SK-N-MC (cell line): ENCODE data around the gene FILIP1L.

ENCODE experiments used
- DNase-seq: peaks from one replicate; pipeline ENCODE4 v3.0.0-alpha.2; 2011; ENCODE audit warnings: low read depth, low spot score
- H3K27ac ChIP-seq: fragments of 200-600 bp; sonication (generic); 2 replicates; pipeline ENCODE4 v1.5.1; 2016; ENCODE audit warnings: mixed run types
- H3K36me3 ChIP-seq: fragments of 200-600 bp; sonication (generic); 2 replicates; pipeline ENCODE4 v1.6.1; 2017; ENCODE audit warnings: antibody characterized with exemption, low read length, mixed read lengths; ENCODE audit not compliant: insufficient read depth
- H3K4me3 ChIP-seq: fragments of 200-600 bp; sonication (generic); 2 replicates; pipeline ENCODE4 v1.5.1; 2016
- H3K9ac ChIP-seq: fragments of 200-600 bp; sonication (generic); 2 replicates; pipeline ENCODE4 v1.8.0; 2017; ENCODE audit warnings: mixed run types, mixed read lengths; ENCODE audit not compliant: insufficient read length
- H3K9me3 ChIP-seq: fragments of 200-600 bp; sonication (generic); 2 replicates; pipeline ENCODE4 v1.6.1; 2017; ENCODE audit warnings: low read depth, mild to moderate bottlenecking, antibody characterized with exemption, low read length, moderate library complexity, mixed read lengths
- EZH2 ChIP-seq: fragments of 200-600 bp; sonication (generic); IDR thresholded peaks from one replicate; pipeline ENCODE4 v1.6.1; 2017; ENCODE audit warnings: antibody characterized with exemption
- FOXP2 ChIP-seq: optimal IDR thresholded peaks from 2 replicates; pipeline ENCODE3; 2011; ENCODE audit warnings: mild to moderate bottlenecking, moderate library complexity; ENCODE audit not compliant: insufficient read depth; ENCODE audit errors: extremely low read length, control extremely low read depth
- POLR2AphosphoS5 ChIP-seq: IDR thresholded peaks from 2 replicates; pipeline ENCODE4 v1.6.1; 2012; ENCODE audit warnings: mild to moderate bottlenecking, low read depth, low read length, borderline replicate concordance

FILIP1L gene

GRCh38 chr3:99884484-99884883 is 229.8 kb downstream of the FILIP1L start:
- H3K36me3 ChIP-seq: no peaks in the 10 kb centered on the region
- TF ChIP-seq POLR2AphosphoS5: no peak
- TF ChIP-seq EZH2: no peak
- TF ChIP-seq FOXP2: no peak
- H3K4me3 ChIP-seq: no peak overlapping the region
- no peak overlapping the region for H3K9ac ChIP-seq
- no peak for DNase-seq
- no peaks in the 10 kb centered on the region for H3K9me3 ChIP-seq
- no peak overlapping the region for H3K27ac ChIP-seq

DNA sequence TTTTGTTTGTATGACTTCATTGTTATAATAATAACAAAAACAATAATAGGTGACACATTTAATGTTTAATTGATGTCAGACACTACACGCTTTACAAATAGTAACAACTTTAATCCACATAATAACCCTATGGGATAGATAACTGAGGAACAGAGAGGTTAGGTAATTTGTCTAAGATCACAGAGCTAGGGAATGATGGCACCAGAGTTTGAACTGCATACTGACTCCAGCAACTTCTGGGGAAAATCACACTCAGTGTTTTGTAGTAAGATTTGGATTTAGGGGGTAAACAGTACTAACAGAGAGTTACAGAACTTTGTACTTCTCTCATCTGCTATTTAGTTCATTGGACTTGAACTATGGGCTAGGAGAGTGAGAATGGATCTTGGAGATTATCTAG is 230.6 kb downstream of the FILIP1L start:
- no peak overlapping the region for H3K4me3 ChIP-seq
- H3K9ac ChIP-seq: no peak overlapping the region
- TF ChIP-seq EZH2 (no peak), FOXP2 (no peak), POLR2AphosphoS5 (no peak)
- no peak overlapping the region for H3K27ac ChIP-seq
- H3K9me3 ChIP-seq: no peaks in the 10 kb centered on the region
- DNase-seq: no peak
- no peaks in the 10 kb centered on the region for H3K36me3 ChIP-seq

DNA sequence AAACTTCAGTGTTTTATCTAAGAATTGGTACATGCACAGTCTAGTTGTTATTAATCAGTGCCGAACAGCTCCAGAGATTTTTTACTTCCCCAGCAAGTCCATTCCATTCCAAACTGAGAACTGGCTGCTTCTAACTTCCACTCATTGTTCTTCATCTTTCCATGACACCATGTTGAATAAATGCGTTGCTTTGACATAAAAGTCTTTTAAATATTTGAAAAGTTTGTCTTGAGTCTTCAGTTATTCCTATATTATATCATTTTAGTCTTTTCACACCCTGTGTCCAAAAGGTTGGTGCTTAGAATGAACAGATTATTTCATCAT is 231.2 kb downstream of the FILIP1L start:
- no peak overlapping the region for H3K9ac ChIP-seq
- H3K36me3 ChIP-seq: no peaks in the 10 kb centered on the region
- H3K9me3 ChIP-seq: no peaks in the 10 kb centered on the region
- no peak overlapping the region for H3K27ac ChIP-seq
- no peak overlapping the region for H3K4me3 ChIP-seq
- no peak for DNase-seq
- TF ChIP-seq FOXP2 (no peak), POLR2AphosphoS5 (no peak), EZH2 (no peak)

GRCh38 chr3:99882436-99883137 is 231.7 kb downstream of the FILIP1L start:
- Histone ChIP-seq H3K4me3 (no peak overlapping the region), H3K9ac (no peak overlapping the region), H3K36me3 (no peaks in the 10 kb centered on the region), H3K27ac (no peak overlapping the region), H3K9me3 (no peaks in the 10 kb centered on the region)
- TF ChIP-seq EZH2 (no peak), FOXP2 (no peak), POLR2AphosphoS5 (no peak)
- DNase-seq: no peak

GRCh38 chr3:99881121-99881524 is 233.2 kb downstream of the FILIP1L start:
- H3K27ac ChIP-seq: no peak overlapping the region
- no peak overlapping the region for H3K4me3 ChIP-seq
- H3K36me3 ChIP-seq: no peaks in the 10 kb centered on the region
- DNase-seq: no peak
- TF ChIP-seq FOXP2 (no peak), POLR2AphosphoS5 (no peak), EZH2 (no peak)
- no peaks in the 10 kb centered on the region for H3K9me3 ChIP-seq
- H3K9ac ChIP-seq: no peak overlapping the region

- Histone ChIP-seq H3K4me3 (no peak overlapping the region), H3K27ac (no peak overlapping the region), H3K9ac (no peak overlapping the region), H3K9me3 (no peaks in the 10 kb centered on the region), H3K36me3 (no peaks in the 10 kb centered on the region)
- DNase-seq: no peak
- TF ChIP-seq POLR2AphosphoS5 (no peak), EZH2 (no peak), FOXP2 (no peak)
Observed at GRCh38 chr3:99879275-99879674, 235.0 kb downstream of the FILIP1L start.

DNA sequence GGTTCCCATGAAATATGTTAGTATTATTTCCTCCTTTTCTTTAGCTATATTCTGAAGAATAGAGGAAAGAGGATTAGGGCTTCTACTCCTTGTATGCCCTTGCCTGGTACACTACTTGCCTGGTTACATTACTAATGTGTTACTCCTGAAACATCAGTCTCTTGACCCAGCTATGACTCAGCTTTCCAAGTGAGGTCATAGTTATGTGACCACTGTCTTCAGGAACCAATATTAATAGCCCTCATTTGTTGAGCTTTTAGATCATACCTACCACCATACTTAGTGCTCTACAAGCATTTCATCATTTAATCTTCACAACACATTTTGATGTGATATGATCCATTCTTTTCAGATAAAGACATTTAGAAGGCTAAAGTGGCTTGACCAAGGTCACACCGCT is 236.3 kb downstream of the FILIP1L start:
- no peak for TF ChIP-seq FOXP2
- H3K9ac ChIP-seq: no peak overlapping the region
- no peaks in the 10 kb centered on the region for H3K36me3 ChIP-seq
- H3K27ac ChIP-seq: no peak overlapping the region
- DNase-seq: no peak
- no peaks in the 10 kb centered on the region for H3K9me3 ChIP-seq
- H3K4me3 ChIP-seq: no peak overlapping the region

DNA sequence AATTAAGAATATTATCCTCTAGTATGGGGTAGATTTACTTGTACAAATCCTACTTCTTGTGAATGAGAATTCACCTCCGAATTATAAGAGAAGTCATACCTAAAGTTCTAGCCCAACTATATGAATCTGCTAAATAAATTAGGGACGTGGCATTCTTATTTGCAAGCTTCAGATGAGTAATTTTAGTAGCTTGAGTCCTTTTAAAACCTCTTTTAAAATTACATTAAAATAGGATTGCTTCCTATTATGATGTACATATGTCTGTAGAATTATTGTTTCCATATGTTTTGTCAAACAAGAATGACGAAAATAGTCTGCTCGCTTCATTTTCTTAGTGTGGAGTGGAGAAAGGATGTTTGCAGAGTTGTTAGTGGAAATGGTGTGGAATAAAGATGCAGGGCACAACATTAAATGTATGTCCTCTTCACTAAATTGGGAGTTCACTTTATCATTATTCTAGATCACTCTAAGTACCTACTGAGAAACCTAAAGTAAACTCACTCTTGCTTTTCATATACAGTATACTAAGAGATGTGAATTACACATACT is 237.2 kb downstream of the FILIP1L start:
- TF ChIP-seq FOXP2 (no peak), EZH2 (no peak), POLR2AphosphoS5 (no peak)
- H3K4me3 ChIP-seq: no peak overlapping the region
- no peaks in the 10 kb centered on the region for H3K9me3 ChIP-seq
- no peak overlapping the region for H3K27ac ChIP-seq
- no peak overlapping the region for H3K9ac ChIP-seq
- DNase-seq: no peak
- H3K36me3 ChIP-seq: no peaks in the 10 kb centered on the region

- Histone ChIP-seq H3K27ac (no peak overlapping the region), H3K4me3 (peak overlapping the region; percentile 89)
Observed at GRCh38 chr3:99875929-99876841, 238.1 kb downstream of the FILIP1L start.

More at GRCh38 chr3:99875929-99876841, 238.1 kb downstream of the FILIP1L start:
- peak overlapping the region; percentile 82 for H3K9ac ChIP-seq
- TF ChIP-seq EZH2 (no peak), POLR2AphosphoS5 (no peak), FOXP2 (no peak)
- H3K36me3 ChIP-seq: no peaks in the 10 kb centered on the region
- no peak for DNase-seq
- H3K9me3 ChIP-seq: no peaks in the 10 kb centered on the region
